ENCODE results near the gene BBIP1.

BBIP1 gene, protein sequence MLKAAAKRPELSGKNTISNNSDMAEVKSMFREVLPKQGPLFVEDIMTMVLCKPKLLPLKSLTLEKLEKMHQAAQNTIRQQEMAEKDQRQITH

DNA sequence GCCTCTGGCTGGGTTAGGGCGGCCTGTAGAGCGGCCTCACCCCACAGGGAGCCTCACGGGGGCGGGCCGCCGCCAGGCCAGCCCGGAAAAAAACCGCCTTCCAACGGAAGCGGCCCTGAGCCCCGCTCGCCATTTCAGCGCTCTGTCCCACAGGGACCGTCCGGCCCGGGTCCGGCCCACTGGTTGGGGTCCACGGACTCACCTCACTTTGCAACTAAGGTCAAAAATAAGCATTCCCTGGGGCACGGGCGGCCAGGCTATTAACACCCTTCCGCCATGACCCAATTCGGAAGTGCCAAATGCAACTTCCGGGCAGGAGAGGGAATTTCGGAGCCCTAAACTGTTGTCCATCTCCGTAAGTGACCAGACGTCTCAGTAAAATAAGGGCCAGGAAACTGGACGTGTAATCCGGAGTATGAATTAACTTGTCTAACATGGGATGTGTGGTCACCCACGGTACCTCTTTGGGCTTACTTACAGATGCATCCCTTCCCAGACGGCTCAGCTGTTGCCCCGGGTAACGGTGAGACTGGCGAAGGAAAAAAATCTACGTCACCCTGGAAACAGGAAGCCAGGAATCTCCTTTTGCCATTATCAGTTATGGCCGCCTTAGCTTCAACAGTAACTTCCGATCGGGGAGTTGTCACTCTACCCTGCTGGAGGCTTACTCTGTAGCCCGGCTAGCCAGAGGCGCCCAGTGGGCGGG lies at the start of gene BBIP1:
BBIP1 (minus strand) TSS at position 538 of the 706 bp plus-strand sequence. CDS start 1,023 bp downstream, outside the sequence.
- peak in 1 of 6 experiments; percentile 69 for DNase-seq

DNA sequence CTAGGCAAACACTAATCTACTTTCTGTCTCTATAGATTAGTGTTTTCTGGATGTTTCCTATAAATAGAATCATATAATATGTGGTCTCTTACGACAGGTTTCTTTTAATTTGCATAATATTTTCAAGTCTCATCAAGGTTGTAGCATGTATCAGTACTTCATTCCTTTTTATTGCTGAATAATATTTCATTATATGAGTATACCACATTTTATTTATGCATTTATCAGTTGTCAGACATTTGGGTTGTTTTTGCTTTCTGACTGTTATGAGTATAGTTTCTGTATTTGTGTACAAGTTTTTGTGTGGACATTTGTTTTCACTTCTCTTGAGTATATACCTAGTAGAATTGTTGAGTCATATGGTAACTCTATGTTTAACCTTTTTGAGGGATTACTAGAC lies 48.7 kb upstream of the BBIP1 start:
- no peak for DNase-seq

DNA sequence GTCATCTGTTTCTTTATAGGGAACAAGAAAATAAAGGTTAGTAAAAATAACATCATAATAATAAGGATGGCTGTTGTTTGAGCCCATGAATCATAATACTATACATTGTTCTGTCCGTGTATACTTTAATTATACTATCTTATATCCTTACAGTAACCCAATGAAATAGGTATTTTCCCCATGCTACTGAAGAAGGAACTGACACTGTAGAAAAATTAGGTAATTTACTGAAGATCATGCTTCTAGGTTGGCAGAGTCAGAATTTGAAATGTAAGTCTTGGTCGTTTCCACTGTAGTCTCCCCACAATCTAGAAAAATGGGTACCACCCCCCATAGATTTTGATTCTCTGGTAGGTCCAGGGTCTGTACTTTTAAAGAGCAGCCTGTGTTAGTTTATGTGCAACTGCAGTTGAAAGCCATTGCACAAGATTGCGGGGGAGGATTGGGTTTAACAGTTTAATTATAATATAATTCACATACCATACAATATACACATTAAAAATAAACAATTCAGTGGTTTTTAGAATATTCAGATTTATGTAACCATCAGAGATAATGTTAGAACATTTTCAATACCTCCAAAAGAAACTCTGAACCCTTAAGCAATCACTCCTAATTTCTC lies 48.1 kb upstream of the BBIP1 start:
- DNase-seq: no peak

DNA sequence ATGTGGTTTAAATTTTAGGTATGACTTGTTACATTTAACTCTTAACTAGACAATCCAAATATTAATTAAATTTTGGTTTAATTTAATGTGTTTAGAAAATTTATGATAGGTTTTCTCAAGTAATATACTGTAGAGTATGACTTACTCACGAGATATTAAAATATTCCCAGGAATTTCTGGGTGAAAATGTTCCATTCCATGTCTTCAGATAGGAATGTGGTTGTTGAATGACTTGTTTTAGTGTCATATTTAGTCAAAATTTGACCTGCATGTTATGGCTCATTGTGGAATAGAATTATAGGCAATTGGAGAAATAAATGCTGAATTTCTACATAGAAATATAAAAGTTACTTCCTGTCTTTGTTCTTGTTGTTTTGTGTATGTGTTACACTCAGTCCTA lies 47.2 kb upstream of the BBIP1 start:
- DNase-seq: no peak

DNA sequence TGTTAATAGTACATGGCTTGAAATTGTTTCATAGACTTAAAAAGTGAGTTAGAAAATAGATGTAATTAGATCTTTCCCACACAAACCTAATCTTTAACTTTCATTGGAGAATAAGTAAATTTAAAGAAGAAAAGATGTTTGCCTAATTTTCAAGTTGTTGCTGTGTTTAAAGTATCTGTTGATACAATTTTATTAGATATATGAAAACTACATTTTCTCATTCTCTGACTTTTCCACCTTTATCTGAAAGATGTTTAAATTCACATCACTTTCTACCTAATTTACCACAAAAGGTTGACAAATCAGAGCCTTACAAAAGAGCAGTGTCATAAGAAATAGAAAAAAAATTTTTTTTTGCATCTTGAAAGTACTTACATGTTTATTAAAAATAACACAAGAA lies 46.2 kb upstream of the BBIP1 start:
- no peak for DNase-seq

DNA sequence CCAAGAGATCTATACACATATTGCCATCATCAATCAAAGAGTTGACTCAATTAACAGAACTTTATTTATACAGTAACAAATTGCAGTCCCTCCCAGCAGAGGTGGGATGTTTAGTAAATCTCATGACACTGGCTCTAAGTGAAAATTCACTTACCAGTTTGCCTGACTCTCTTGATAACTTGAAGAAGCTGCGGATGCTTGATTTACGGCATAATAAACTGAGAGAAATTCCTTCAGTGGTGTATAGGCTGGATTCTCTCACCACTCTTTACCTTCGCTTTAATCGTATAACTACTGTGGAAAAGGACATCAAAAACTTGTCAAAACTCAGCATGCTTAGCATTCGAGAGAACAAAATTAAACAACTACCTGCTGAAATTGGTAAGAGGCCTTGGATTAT lies 45.7 kb upstream of the BBIP1 start:
- DNase-seq: no peak

DNA sequence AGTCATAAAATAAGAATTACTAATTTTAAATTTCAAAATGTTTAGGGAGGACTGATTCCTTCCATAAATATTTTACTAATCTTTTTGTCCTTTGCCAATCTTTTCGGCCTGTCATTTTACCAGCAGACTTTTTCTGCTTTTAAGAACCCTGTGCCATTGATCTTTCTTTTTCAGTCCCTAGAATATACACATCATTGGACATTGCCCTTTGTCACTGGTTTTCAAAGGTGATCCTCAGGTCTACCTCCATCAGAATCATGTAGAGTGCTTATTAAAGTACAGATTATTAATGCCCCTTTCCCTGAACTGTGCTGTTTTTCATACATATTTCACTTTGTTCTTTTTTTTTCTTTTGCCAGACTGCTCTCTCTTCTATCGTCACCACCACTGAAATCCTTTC lies 44.2 kb upstream of the BBIP1 start:
- no peak for DNase-seq

DNA sequence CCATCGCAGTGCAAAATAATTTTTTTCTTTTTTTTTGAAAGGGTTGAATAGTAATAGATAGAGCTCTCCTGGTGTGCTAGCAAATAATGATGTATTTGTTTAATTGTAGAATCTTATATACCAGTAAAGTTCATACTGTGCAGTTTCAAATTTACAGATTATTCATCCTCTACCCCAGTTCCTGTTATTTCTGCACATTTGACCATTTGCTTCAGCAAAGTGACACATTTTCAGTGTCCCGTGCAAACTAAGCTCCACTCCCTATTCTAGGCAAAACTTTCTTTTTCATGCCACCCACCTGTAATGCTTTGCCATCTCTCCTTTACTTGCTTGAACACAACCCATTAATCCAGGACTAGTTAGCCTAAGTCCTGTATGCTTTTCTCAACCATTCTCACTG lies 43.5 kb upstream of the BBIP1 start:
- no peak for DNase-seq

DNA sequence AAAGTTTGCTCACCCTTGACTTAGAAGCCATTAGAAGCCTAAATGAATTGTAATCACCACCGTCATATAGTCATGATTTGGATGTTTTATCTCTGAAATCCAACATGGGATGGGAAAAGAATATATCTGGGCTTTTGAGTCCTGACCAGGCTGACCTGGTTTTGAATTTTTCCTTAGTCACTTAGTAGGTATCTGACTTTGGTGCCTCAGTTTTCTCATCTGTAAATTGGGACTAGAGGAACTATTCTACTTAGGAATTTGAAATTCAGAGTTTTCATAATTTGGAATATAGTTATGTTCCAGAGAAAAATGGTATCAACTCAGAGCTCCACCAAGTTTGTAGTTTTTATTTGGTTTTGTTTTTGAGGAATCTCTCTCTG lies 41.3 kb upstream of the BBIP1 start:
- no peak for DNase-seq

DNA sequence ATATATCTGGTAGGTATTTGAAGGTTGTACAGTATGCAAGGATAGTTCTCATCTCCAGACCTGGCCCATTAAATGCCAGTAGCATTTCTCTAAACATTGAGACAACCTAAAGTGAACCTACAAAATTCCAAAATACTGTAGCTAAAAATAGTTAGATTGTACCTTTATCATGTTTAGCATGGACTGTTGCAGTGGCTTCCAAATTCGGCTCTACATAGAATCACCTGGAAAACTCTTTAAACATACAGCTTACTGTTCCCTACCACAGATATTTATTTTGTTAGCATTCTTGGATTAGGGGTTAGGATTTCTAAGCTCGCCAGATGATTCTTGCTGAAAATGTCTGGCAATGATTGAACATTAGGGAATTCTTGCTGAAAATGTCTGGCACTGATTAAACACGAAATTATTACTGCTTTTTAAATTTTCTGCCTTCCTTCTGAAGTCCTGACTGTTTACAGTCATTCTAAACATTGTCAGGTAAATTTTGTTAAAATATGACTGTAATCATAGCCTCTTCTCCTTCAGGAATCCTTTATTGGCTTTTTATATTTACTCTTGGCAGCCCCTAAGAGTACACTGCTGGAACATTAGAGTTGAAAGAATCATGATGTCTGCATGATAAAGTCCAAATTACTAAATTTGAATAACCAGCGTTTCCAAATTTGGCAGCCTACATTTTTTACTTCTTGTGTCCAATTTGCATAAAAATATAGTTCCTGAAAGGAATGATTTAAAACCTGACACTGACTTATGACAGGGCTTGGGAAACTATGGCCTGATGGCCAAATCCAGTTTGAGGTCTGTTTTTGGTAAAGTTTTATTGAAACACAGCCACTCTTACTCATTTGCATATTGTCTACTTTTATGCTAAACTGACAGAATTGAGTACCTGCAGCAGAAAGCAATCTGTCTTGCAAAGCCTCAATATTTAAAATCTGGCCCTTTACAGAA lies 40.7 kb upstream of the BBIP1 start:
- DNase-seq: no peak

DNA sequence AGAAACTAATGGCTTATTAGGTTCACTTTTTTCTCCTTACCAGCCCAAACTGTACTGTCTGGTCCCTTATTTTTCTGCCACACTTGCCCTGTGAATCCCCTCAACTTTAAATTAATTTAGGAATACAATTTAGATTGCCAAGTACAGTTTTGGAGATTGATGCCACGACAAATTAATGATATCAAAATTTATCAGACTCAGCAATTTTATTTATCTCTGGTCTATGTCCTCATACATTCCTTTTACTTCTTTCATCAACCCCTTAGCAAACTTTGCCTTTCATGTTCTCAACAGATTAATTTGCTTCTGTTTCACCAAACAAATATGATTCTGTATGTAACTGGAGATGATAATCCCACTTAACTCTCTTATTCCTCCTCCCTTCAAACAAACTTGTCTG lies 38.6 kb upstream of the BBIP1 start:
- no peak for DNase-seq

DNA sequence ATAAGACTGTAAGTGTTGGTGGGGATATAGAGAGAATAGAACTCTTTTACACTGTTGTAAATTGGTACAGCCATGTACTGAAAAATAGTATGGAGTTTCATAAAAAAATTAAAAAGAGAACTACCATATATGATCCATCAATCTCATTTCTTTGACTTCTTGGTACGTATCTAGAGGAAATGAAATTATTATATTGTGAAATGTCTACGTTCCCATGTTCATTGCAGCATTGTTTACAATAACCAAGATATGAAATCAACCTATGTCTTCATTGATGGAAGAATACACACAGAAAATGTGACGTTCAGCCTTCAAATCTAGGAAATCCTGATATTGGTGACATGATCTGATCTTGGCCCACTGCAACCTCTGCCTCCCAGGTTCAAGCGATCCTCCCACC lies 32.4 kb upstream of the BBIP1 start:
- DNase-seq: no peak

DNA sequence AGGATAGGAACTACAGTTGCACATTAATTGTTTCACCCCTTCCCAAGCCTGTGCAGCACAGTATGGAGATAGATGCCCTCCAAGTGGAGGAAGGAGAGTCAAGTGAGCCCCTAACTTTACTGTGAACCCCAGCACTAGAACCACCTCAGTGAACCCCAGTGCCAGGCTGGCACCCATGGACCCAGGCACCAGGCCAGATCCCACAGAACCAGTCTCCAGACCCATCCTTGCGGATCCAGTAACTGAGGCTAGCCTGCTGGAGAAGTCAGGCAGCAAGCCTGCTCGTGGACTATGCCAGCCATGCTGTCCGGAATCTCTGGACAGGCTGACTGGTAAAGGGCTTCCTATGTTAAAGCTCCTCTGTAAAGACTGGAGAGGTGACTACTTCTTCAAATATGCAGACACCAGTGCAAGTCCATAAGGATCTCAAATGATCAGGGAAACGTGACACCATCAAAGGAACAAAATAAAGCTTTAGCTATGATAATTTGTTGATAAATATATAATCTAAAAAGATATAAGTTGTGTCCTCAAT lies 28.1 kb upstream of the BBIP1 start:
- no peak for DNase-seq

DNA sequence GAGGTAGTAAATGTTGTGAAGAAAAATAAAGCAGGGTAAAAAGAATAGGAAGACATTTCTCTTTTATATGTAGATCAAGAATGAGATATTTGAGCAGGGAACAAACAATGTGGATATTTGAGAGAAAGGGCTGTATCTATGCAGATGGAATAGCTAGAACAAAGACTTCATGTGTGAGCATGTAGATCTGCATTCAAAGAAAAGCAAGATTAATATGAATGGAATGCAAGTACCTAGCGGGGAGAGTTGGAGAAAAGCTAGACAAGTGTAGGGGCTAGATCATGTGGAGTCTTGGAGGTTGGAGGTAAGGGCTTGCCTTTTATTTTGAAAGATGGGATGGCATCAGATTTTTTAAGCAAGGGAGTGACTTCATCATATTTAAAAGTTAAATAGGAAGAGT lies 27.5 kb upstream of the BBIP1 start:
- no peak for DNase-seq

DNA sequence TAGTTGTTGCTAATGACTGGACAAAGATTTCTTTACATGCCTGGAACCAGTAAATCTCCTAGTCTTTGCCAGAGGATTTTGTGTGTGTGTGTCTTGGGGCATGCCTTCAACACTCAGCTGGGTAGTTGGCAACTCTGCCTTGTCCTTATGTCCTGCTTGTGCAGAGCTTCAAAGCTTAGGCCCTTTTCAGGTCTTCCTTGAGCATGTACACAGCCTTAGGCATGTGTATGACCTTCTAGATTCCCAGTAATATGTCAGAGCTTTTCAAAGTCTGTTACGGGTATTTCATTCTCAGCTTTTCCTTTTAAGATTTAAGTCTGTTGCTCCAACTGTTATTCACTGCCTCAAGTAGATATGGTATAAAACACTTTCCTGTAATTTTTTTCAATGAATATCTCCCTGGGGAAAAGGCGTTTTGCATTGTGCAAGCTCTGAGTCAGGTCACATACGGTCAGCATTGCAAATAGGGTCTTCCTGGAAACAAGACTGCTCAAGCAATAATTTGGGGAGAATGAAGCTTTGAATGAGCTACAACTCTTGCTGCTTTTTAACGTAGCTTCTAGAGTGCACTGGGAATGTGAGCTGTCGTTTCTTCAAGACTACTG lies 25.9 kb upstream of the BBIP1 start:
- DNase-seq: no peak

DNA sequence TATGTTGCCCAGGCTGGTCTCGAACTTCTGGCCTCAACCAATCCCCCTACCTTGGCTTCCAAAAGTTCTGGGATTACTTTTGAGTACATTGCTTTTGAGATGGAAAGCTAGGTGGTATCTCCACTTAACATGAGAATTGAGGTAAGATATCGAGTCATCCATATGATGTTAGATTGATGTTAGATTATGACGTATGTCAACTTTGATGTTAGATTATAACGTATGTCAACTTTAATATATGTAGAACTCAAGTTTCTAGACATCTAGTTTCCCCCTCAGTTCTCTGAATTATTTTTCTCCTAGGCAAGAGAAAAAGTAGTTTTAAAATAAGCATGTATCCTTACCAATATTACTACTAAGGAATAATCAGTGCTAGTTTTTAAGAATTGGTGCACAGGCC lies 20.4 kb upstream of the BBIP1 start:
- DNase-seq: no peak

DNA sequence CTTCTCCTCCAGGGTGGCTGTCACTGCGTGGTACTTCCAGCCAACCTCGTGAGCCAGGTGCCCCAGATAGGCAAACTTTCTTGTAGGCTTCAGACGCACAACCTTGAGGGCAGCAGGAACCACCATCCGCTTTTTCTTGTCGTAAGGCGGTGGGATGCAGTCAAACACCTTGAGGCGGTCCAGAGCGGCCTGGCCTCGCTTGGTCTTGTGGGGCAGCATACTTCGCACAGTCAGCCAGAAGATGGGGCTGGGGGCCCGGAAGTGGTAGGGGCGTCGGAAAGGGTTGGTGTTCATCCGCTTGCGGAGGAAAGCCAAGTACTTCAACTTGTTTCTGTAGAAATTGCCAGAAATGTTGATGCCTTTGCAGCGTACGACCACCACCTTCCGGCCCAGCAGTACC lies 17.8 kb upstream of the BBIP1 start:
- DNase-seq: no peak

DNA sequence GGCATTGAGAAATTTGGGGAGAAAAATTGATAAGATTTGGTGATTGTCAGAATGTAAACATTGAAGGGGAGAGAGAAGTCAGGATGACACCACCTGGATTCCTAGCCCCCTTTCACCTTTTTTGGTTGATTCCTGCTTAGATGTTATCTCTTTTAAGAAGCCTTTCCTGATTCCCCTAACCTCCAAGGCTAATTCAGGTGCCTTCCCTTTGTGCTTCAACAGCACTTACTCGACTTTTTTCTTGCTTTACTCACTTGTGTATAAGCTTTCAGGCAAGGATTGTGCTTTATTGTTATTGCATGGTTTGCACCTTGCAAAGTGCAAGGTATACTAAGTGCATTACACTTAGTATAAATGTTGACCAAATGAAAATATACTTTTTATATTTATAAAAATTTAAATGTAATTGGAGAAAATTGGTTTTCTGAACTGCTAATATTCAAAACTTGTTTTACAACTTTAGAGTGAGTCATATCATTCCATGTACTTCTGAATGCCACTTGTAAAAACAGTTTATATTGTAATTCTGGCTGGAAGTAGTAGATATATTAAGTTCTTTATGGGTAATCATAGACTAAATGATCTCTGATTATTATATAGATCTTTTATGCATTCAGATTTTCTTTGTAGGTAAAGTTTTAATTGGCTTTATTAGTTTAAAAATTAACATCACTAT lies 13.7 kb upstream of the BBIP1 start:
- no peak for DNase-seq

DNA sequence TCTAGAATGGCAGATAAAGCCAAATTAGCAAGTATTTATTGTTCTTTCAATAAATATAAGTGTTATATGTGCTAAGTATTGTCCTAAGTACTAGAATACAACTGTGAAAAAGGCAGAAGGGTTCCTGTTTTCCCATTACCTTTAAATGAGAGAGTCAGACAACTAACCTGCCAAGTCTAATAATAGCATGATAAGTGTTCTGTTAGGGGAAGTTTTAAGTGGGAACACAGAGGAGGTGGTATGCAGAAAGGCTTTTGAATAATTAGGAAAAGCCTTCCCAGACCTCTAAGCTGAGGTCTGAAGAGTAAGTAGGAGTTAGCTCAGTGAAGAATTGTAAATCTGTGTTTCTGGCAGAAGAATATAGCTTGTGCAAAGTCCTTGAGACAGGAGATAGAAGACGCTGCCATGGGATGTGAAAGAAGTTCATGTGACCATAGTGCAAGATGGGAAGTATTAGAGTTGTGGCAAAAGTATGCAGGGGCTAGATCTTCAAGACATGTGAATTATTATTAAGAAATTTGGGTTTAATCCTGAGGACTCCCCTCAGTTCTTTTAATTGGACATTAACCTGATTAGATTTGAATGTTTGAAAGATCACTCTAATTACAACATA lies 12.9 kb upstream of the BBIP1 start:
- no peak for DNase-seq

DNA sequence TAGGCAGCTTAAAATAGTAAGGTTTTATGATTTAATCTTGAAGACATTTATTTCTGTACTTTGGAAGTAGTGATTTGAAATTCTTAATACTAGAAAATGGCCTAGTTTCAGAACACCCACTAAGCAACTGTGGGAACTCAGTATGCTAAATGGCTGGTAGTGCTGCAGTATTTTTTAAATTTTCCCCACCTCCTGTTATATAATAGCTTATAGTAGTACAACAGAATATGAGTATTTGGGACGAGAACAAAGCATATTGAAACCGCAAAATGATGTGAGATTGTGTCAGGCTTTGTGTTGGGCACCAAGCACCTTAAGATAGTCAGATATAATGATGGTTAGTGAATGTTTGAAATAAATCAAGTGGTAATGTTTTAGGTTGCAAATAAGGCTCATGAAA lies 8.5 kb upstream of the BBIP1 start:
- DNase-seq: no peak

DNA sequence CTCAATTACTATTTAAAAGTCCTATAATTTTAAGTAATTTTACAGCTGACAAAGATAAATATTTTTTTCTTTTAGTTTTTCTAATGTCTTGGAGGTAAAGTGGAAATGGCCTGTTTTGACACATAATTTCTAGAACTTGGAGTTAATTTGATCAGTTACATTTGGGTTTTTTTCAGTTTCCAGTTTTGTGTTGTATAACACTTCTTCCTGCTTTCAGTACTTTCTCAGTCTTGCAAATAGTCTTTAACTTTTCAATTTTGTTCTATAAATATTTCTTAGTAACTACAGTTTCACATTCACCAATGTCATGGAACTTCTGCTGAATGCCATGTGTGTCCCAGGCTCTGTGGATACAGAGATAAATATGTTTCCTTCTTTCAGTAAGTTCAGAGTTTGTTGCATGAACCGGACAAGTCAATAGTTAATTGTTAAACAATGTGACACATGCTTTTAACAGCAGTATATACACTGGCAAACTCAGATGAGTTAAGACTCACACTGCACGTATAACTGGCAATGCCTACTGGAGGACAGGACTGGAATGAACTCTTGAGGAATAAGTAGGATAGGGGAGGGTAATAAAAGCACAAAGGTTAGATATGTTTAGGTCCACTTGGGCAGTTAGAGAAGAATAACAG lies 5.0 kb upstream of the BBIP1 start:
- no peak for DNase-seq
